T-helper 1 cell treated with Interleukin-12 subunit alpha and Interleukin-12 subunit beta and Interleukin-4 antibody, amounts not matched to agents 30 μg/mL and 1 μg/mL, for 36 hours (primary cell): Measurements from ENCODE around the gene SMC3.
"Not testable (repeated sequence)": the region's sequence is repeated elsewhere in the genome, so short reads cannot be mapped to it uniquely, and the experiment has no call there.

Source experiments
- H3K27ac Mint-ChIP-seq: one replicate; pipeline ENCODE4 v1.8.0; 2021; ENCODE audit warnings: mild to moderate bottlenecking, mixed read lengths
- H3K27me3 Mint-ChIP-seq: one replicate; pipeline ENCODE4 v1.8.0; 2021; ENCODE audit warnings: low read depth, mixed read lengths
- H3K36me3 Mint-ChIP-seq: one replicate; pipeline ENCODE4 v1.8.0; 2021; ENCODE audit warnings: low read depth, mixed read lengths
- H3K4me1 Mint-ChIP-seq: one replicate; pipeline ENCODE4 v1.8.0; 2021; ENCODE audit warnings: low read depth, mixed read lengths
- H3K4me3 Mint-ChIP-seq: one replicate; pipeline ENCODE4 v1.8.0; 2021; ENCODE audit warnings: mild to moderate bottlenecking, moderate library complexity, mixed read lengths
- H3K9me3 Mint-ChIP-seq: one replicate; pipeline ENCODE4 v1.8.0; 2021; ENCODE audit warnings: mixed read lengths

SMC3 gene

GRCh38 chr10:110591760-110592159 lies 24.3 kb downstream of the SMC3 start:
- H3K36me3 Mint-ChIP-seq = peaks cover 32% of the 10 kb centered on the region
- no peaks in the 10 kb centered on the region for H3K4me1 Mint-ChIP-seq
- H3K9me3 Mint-ChIP-seq = no peaks in the 10 kb centered on the region
- H3K4me3 Mint-ChIP-seq = no peak overlapping the region
- H3K27me3 Mint-ChIP-seq = no peaks in the 10 kb centered on the region
- H3K27ac Mint-ChIP-seq = no peak overlapping the region

- Mint-ChIP-seq H3K27ac (no peak overlapping the region), H3K36me3 (peaks cover 31% of the 10 kb centered on the region), H3K27me3 (no peaks in the 10 kb centered on the region), H3K4me1 (no peaks in the 10 kb centered on the region), H3K9me3 (no peaks in the 10 kb centered on the region), H3K4me3 (no peak overlapping the region)
Observed at GRCh38 chr10:110597476-110597875, 30.0 kb downstream of the SMC3 start.

- no peak overlapping the region for H3K4me3 Mint-ChIP-seq
- no peaks in the 10 kb centered on the region for H3K4me1 Mint-ChIP-seq
- H3K36me3 Mint-ChIP-seq = peaks cover 37% of the 10 kb centered on the region
- H3K27me3 Mint-ChIP-seq = no peaks in the 10 kb centered on the region
- H3K9me3 Mint-ChIP-seq = no peaks in the 10 kb centered on the region
- no peak overlapping the region for H3K27ac Mint-ChIP-seq
Observed at GRCh38 chr10:110600487-110601101, 33.1 kb downstream of the SMC3 start.

- no peak overlapping the region for H3K27ac Mint-ChIP-seq
- H3K27me3 Mint-ChIP-seq = no peaks in the 10 kb centered on the region
- H3K4me1 Mint-ChIP-seq = no peaks in the 10 kb centered on the region
- peaks cover 36% of the 10 kb centered on the region for H3K36me3 Mint-ChIP-seq
- no peaks in the 10 kb centered on the region for H3K9me3 Mint-ChIP-seq
- no peak overlapping the region for H3K4me3 Mint-ChIP-seq
Observed at GRCh38 chr10:110601581-110601980, 34.1 kb downstream of the SMC3 start.

GRCh38 chr10:110608087-110608486 lies 40.6 kb downstream of the SMC3 start:
- no peaks in the 10 kb centered on the region for H3K9me3 Mint-ChIP-seq
- no peak overlapping the region for H3K4me3 Mint-ChIP-seq
- peaks cover 12% of the 10 kb centered on the region for H3K36me3 Mint-ChIP-seq
- no peak overlapping the region for H3K27ac Mint-ChIP-seq
- H3K4me1 Mint-ChIP-seq = peaks cover 11% of the 10 kb centered on the region
- no peaks in the 10 kb centered on the region for H3K27me3 Mint-ChIP-seq

- Mint-ChIP-seq H3K9me3 (no peaks in the 10 kb centered on the region), H3K27ac (no peak overlapping the region), H3K36me3 (peaks cover 6% of the 10 kb centered on the region), H3K4me3 (no peak overlapping the region), H3K27me3 (no peaks in the 10 kb centered on the region), H3K4me1 (peaks cover 16% of the 10 kb centered on the region)
Observed at GRCh38 chr10:110609605-110610004, 42.1 kb downstream of the SMC3 start.

GRCh38 chr10:110610308-110610774 lies 42.8 kb downstream of the SMC3 start:
- Mint-ChIP-seq H3K9me3 (no peaks in the 10 kb centered on the region), H3K4me1 (peaks cover 19% of the 10 kb centered on the region), H3K27me3 (no peaks in the 10 kb centered on the region), H3K27ac (no peak overlapping the region), H3K36me3 (no peaks in the 10 kb centered on the region), H3K4me3 (no peak overlapping the region)

GRCh38 chr10:110610781-110611180 lies 43.3 kb downstream of the SMC3 start:
- not testable (repeated sequence) for H3K9me3 Mint-ChIP-seq, H3K27ac Mint-ChIP-seq
- H3K4me1 Mint-ChIP-seq = peaks cover 23% of the 10 kb centered on the region

GRCh38 chr10:110612087-110612486 lies 44.6 kb downstream of the SMC3 start:
- Mint-ChIP-seq H3K4me3 (no peak overlapping the region), H3K27ac (no peak overlapping the region), H3K4me1 (peaks cover 25% of the 10 kb centered on the region), H3K27me3 (no peaks in the 10 kb centered on the region), H3K36me3 (no peaks in the 10 kb centered on the region), H3K9me3 (no peaks in the 10 kb centered on the region)

More at GRCh38 chr10:110610781-110611180, 43.3 kb downstream of the SMC3 start:
- H3K27me3 Mint-ChIP-seq, H3K4me3 Mint-ChIP-seq, H3K36me3 Mint-ChIP-seq: not testable (repeated sequence)

- no peaks in the 10 kb centered on the region for H3K27me3 Mint-ChIP-seq
- H3K27ac Mint-ChIP-seq = no peak overlapping the region
Observed at GRCh38 chr10:110612629-110613028, 45.1 kb downstream of the SMC3 start.

GRCh38 chr10:110613341-110613995 lies 46.0 kb downstream of the SMC3 start:
- no peak overlapping the region for H3K4me3 Mint-ChIP-seq
- H3K9me3 Mint-ChIP-seq = no peaks in the 10 kb centered on the region
- H3K27ac Mint-ChIP-seq = no peak overlapping the region
- no peaks in the 10 kb centered on the region for H3K27me3 Mint-ChIP-seq
- H3K36me3 Mint-ChIP-seq = no peaks in the 10 kb centered on the region
- H3K4me1 Mint-ChIP-seq = peaks cover 28% of the 10 kb centered on the region

More at GRCh38 chr10:110612629-110613028, 45.1 kb downstream of the SMC3 start:
- H3K4me1 Mint-ChIP-seq = peaks cover 25% of the 10 kb centered on the region
- H3K9me3 Mint-ChIP-seq = no peaks in the 10 kb centered on the region
- H3K36me3 Mint-ChIP-seq = no peaks in the 10 kb centered on the region
- no peak overlapping the region for H3K4me3 Mint-ChIP-seq

GRCh38 chr10:110613996-110614495 lies 46.6 kb downstream of the SMC3 start:
- no peaks in the 10 kb centered on the region for H3K9me3 Mint-ChIP-seq
- H3K4me3 Mint-ChIP-seq = no peak overlapping the region
- H3K27me3 Mint-ChIP-seq = no peaks in the 10 kb centered on the region
- no peaks in the 10 kb centered on the region for H3K36me3 Mint-ChIP-seq
- peaks cover 30% of the 10 kb centered on the region for H3K4me1 Mint-ChIP-seq
- H3K27ac Mint-ChIP-seq = no peak overlapping the region

GRCh38 chr10:110615057-110615747 lies 47.7 kb downstream of the SMC3 start:
- no peak overlapping the region for H3K27ac Mint-ChIP-seq
- H3K27me3 Mint-ChIP-seq = no peaks in the 10 kb centered on the region
- H3K36me3 Mint-ChIP-seq = no peaks in the 10 kb centered on the region
- no peak overlapping the region for H3K4me3 Mint-ChIP-seq
- H3K4me1 Mint-ChIP-seq = peaks cover 30% of the 10 kb centered on the region
- H3K9me3 Mint-ChIP-seq = no peaks in the 10 kb centered on the region

GRCh38 chr10:110616493-110617033 lies 49.1 kb downstream of the SMC3 start:
- peaks cover 1% of the 10 kb centered on the region for H3K27me3 Mint-ChIP-seq
- H3K27ac Mint-ChIP-seq = no peak overlapping the region
- H3K4me1 Mint-ChIP-seq = peaks cover 23% of the 10 kb centered on the region
- peaks cover 2% of the 10 kb centered on the region for H3K9me3 Mint-ChIP-seq
- H3K36me3 Mint-ChIP-seq = no peaks in the 10 kb centered on the region
- no peak overlapping the region for H3K4me3 Mint-ChIP-seq
